Duodenal mucosa (tissue), 2 donors: ENCODE measurements around the gene MMP14.
"Not testable (repeated sequence)": the region's sequence is repeated elsewhere in the genome, so short reads cannot be mapped to it uniquely, and the experiment has no call there.

ENCODE experiments used
- H3K27ac ChIP-seq: one replicate; pipeline ENCODE4 v1.7.0; 2013; ENCODE audit warnings: low read depth, low read length
- H3K27me3 ChIP-seq, 2 donors: one replicate each; pipeline ENCODE4 v1.7.0; 2013; ENCODE audit warnings: low read length in 2 of 2, control low read depth in 1 of 2; ENCODE audit not compliant: insufficient read depth in 2 of 2, control insufficient read depth in 1 of 2
- H3K36me3 ChIP-seq, 2 donors: one replicate each; pipeline ENCODE4 v1.7.0; 2013; ENCODE audit warnings: low read length in 2 of 2, control low read depth in 1 of 2; ENCODE audit not compliant: insufficient read depth in 2 of 2, control insufficient read depth in 1 of 2
- H3K4me1 ChIP-seq, 2 donors: one replicate each; pipeline ENCODE4 v1.7.0; 2013; ENCODE audit warnings: low read length in 2 of 2, control low read depth in 1 of 2; ENCODE audit not compliant: insufficient read depth in 2 of 2, control insufficient read depth in 1 of 2
- H3K4me3 ChIP-seq, 2 donors: one replicate each; pipeline ENCODE4 v1.7.0; 2013; ENCODE audit warnings: low read length in 2 of 2, low read depth in 1 of 2
- H3K9ac ChIP-seq, 2 donors: one replicate each; pipeline ENCODE4 v1.7.0; 2013; ENCODE audit warnings: low read length in 2 of 2, low read depth in 1 of 2
- H3K9me3 ChIP-seq, 2 donors: one replicate each; pipeline ENCODE4 v1.7.0; 2013; ENCODE audit warnings: low read length in 2 of 2, control low read depth in 1 of 2; ENCODE audit not compliant: control insufficient read depth in 1 of 2

Gene MMP14

DNA sequence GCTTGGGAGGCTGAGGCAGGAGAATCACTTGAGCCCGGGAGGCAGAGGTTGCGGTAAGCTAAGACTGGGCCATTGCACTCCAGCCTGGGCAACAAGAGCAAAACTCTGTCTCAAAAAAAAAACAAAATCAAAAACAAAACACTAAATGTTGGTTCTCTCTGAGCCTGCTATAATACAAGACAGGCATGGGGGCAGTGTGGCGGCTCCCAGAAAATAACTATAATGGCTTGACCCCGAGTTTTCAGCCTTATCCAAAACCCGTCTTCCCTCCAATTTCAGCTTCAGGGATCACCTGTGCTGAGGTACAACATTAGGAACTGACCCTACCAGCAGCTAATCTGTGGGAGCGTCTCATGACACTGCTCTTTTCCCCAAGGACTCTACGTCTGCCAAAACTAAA is 22.0 kb upstream of the MMP14 start:
- no peak overlapping the region for H3K27ac ChIP-seq
- no peaks in the 10 kb centered on the region for H3K27me3 ChIP-seq
- peak overlapping the region; percentile 63 for H3K4me3 ChIP-seq
- no peaks in the 10 kb centered on the region for H3K9me3 ChIP-seq
- peak overlapping the region in 1 of 2 donors; percentile 68 for H3K9ac ChIP-seq
- no peaks in the 10 kb centered on the region for H3K36me3 ChIP-seq
- peaks cover 37 to 42% of the 10 kb centered on the region in 2 donors for H3K4me1 ChIP-seq

DNA sequence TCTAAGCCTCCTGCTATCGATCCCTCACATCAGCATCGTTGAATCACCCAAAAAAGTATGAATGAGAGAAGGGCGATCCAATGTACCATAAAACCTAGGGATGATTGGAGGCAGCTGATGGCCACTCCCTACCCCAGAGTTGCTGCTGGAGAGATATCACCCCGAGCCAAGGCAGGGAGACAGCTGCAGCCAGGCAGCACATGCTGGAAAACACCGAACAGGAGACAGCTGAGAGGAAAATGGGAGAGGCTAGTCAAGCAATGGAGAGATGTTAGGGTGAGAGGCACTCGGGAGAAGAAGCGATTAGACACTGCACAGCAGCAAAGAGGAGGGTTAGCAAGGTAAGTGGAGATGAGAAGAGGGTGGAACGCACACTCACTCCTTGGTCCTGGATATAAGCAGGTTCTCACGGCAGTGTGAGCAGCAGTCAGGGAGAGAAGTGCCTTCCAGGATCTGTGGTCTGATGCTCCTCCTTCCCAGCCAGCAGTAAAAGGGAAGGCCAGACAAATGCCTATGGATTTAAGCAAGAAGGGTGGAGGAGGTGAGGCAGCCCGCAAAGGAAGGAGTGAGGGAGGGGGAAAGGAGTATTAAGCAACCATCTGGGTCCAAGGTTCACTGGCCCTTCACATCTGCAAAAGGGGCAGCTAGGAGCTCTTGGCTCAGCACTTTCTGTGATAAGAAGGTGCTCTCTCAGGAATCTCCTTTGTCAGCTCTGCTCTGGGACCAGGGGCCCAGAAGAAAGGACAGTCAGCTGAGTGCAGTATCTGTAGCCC is 21.3 kb upstream of the MMP14 start, which contains the start of gene SLC7A7:
SLC7A7 (minus strand) TSS at position 495 of the 773 bp plus-strand sequence. CDS start 2,037 bp downstream, outside the sequence.
- H3K27me3 ChIP-seq, result no peaks in the 10 kb centered on the region
- peak within 1 kb of the TSS; percentile 63 for H3K4me3 ChIP-seq
- no peaks in the 10 kb centered on the region for H3K9me3 ChIP-seq
- no peaks in the 10 kb centered on the region for H3K36me3 ChIP-seq
- H3K27ac ChIP-seq, result peak within 1 kb of the TSS; percentile 65
- H3K9ac ChIP-seq, result peak within 1 kb of the TSS; percentile 42 to 68
- H3K4me1 ChIP-seq, result peaks cover 45 to 49% of the 10 kb centered on the region in 2 donors

DNA sequence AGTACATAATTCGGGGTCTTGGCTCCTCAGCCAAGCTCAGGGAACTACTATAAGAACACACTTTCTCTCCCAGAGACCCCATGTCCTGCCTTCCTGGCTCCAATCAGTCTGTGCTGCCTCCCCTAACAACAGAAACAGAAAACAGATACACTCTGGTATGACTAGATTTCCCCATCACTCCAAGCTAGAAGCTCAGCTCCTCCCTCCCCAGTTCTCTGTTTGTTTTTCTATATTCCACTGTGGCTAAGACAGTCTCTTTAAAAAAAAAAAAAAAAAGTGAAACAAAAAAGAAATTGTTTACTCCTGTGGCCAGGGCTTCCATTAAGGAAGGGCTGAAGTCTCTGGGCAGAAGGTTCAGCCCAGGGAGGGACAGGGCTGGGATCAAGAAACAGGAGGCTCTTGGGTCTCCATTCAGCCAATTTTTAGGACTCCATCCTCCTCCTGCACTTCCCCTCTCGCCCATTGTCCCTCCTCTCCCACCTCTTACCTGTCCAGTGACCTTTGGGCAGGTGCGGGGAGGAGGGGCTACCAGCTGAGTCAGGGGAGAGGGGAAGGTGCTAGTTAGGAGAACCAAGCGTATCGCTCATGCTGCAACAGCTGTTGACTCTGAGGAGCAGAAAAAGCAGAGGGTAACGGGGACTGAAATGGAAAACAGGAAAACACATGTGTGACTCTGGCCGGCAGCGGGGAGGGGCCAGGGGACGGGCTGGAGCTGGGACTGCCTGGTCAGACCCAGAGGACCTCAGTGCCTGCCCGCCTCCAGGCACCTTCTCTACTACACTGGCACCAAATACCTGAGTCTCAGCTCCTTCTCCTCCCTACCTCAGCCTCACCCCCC is 17.0 kb upstream of the MMP14 start:
- H3K36me3 ChIP-seq, result no peaks in the 10 kb centered on the region
- no peaks in the 10 kb centered on the region for H3K9me3 ChIP-seq
- peak overlapping the region; percentile 72 for H3K27ac ChIP-seq
- no peaks in the 10 kb centered on the region for H3K27me3 ChIP-seq
- peak overlapping the region; percentile 63 to 67 for H3K9ac ChIP-seq
- H3K4me1 ChIP-seq, result peaks cover 60 to 64% of the 10 kb centered on the region in 2 donors
- H3K4me3 ChIP-seq, result peak overlapping the region; percentile 64 to 66

DNA sequence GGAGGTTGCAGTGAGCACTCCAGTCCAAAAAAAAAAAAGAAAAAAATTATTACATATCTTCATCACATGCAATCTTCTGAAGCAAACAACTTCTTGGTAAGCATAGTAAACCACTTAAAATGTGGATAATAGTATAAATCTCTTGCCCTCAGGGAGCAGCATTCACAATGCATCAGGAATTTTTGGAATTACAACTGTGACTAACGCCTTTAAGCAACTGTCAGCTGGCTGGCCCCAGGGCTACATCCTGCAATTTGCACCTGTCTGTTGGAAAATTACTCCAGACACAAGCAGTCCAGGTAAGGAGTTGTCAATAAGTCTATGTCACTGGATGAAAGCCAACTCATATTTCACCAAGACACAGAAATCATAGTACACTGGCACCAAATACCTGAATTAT is 15.7 kb upstream of the MMP14 start:
- H3K27me3 ChIP-seq, result no peaks in the 10 kb centered on the region
- H3K4me1 ChIP-seq, result peaks cover 52 to 53% of the 10 kb centered on the region in 2 donors
- H3K9ac ChIP-seq, result peak overlapping the region; percentile 20 to 74
- peak overlapping the region; percentile 24 to 58 for H3K4me3 ChIP-seq
- no peaks in the 10 kb centered on the region for H3K9me3 ChIP-seq
- peak overlapping the region; percentile 79 for H3K27ac ChIP-seq
- no peaks in the 10 kb centered on the region for H3K36me3 ChIP-seq

DNA sequence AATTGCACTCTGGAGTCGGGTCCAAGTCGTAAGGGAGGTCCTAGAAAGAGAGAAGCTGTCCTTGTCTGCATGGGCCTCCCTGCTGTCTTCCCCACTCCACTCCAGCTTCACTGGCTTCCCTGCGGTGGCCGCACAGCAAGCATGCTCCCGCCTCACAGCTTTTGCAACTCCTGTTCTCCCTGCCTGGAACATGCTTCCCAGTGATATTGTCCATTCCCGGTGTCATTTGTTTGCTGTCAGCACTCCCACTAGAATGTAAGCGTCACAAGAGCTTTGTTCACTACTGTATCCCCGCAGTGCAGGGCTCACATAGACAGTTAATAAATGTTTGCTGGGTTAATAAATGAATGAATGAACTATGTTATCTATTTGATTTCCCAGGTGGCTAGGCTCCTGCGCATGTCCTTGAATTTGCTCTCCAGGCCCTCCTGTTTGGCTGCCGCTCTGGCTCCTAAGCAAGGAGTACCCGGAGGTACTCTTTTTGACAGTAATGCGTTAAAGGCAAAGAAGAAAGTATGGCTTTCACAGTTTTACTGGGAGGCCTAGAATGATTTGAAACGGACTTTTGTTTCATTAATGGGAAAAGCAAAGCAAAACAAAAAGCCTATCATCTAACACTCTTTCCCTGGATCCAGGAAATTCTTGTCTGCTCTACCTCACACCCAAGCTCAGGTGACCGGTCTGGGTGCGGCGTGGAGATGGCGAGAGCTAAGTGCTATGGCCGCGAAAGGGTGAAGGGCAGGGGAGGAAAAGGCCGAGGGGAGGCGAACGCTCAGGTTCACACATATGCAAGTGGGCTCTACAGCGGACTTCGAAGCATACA is 15.0 kb upstream of the MMP14 start:
- H3K9me3 ChIP-seq, result no peaks in the 10 kb centered on the region
- H3K9ac ChIP-seq, result peak overlapping the region; percentile 25 to 74
- H3K36me3 ChIP-seq, result no peaks in the 10 kb centered on the region
- H3K4me1 ChIP-seq, result peaks cover 48 to 50% of the 10 kb centered on the region in 2 donors
- H3K27me3 ChIP-seq, result no peaks in the 10 kb centered on the region
- H3K4me3 ChIP-seq, result peak overlapping the region; percentile 50 to 58
- H3K27ac ChIP-seq, result peak overlapping the region; percentile 97

DNA sequence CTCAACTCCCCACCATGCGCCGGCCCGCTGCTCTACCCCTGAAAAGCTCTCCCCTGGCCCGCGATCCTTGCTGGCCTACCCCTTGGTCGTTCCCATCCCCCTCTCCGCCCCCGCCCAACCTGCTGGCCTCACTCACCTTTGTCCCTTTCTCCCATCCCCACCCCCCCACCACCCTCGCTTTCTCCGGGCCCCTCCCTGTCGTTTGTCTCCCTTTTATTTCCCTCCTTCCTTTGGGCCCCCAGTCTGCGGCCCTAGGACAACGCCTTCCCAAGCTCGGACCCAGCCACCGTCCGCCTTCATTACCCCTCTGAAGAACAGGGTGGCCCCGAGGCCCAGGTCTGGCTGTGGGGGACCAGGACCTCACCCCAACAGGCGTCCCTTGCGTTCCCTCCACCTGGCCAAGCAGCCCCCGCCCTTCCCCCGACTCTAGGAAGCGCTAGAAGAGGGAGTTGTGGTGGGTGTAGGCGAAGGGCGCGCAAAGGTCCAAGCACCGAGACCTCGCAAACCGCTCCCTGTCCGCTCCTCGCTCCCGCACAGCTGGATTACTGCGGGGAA is 14.3 kb upstream of the MMP14 start:
- Histone ChIP-seq H3K27ac (peak overlapping the region; percentile 97), H3K27me3 (no peaks in the 10 kb centered on the region), H3K36me3 (no peaks in the 10 kb centered on the region), H3K9me3 (no peaks in the 10 kb centered on the region), H3K4me1 (peaks cover 48 to 50% of the 10 kb centered on the region in 2 donors), H3K4me3 (peak overlapping the region; percentile 66 to 72), H3K9ac (peak overlapping the region; percentile 74 to 77)

DNA sequence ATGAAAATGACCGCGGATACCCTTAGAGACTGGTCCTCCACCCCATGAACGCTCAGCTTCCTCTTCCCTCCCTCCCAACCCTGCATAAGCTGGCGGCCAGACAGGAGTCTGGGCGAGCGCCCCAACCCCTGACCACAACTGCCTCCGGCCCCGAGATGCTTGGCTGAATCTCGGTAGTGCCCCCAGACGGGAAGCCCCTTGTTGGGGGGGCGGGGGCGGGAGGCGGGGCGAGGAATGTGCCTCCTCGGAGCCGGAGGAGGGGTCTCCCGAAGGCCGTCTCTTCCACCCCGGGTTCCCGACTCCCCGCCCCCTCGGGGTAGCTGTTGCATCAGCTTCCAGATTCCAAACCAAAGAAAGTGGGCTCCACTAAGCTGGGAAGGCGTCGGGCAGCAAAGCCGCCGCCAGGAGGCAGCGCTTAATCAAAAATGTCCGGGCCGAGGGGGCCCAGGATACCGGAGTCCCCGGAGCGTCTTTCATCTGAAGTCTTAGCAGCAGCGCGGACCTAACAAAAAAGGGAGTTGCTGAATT is 13.8 kb upstream of the MMP14 start:
- Histone ChIP-seq H3K36me3 (no peaks in the 10 kb centered on the region), H3K4me3 (peak overlapping the region; percentile 66 to 72), H3K27ac (peak overlapping the region; percentile 97), H3K9ac (peak overlapping the region; percentile 74 to 77), H3K4me1 (peaks cover 45 to 48% of the 10 kb centered on the region in 2 donors), H3K27me3 (no peaks in the 10 kb centered on the region), H3K9me3 (no peaks in the 10 kb centered on the region)

DNA sequence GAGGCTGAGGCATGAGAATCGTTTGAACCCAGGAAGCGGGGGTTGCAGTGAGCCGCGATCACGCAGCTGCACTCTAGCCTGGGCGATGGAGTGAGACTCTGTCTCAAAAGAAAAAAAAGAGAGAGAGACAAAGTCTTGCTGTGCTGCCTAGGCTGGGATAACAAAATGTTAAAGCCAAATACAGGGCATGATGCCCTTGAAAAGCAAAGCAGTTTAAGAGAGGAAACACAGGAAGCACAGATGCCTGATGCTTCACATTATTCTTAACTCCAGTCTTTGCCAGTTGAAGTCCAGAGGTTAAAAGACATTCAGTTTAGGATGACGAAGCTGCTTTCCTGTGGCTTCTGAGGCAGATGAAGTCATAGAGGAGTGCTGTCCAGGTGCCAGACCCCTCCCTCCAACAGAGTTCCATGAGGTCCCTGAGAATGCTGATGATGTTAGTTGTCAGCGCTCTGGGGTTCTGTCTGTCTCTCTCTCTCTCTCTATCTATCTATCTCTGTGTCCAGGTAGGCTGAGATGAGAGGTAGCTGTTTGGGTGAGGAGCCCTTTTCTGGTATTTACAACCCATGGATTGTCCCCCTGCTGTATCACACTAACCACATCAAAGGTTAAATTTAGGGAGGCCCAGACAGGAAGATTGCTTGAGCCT is 11.6 kb upstream of the MMP14 start:
- Histone ChIP-seq H3K9me3 (no peaks in the 10 kb centered on the region), H3K9ac (peak overlapping the region; percentile 33 to 37), H3K27ac (no peak overlapping the region), H3K4me3 (peak overlapping the region; percentile 33 to 44), H3K27me3 (no peaks in the 10 kb centered on the region), H3K36me3 (no peaks in the 10 kb centered on the region), H3K4me1 (peaks cover 25 to 31% of the 10 kb centered on the region in 2 donors)

DNA sequence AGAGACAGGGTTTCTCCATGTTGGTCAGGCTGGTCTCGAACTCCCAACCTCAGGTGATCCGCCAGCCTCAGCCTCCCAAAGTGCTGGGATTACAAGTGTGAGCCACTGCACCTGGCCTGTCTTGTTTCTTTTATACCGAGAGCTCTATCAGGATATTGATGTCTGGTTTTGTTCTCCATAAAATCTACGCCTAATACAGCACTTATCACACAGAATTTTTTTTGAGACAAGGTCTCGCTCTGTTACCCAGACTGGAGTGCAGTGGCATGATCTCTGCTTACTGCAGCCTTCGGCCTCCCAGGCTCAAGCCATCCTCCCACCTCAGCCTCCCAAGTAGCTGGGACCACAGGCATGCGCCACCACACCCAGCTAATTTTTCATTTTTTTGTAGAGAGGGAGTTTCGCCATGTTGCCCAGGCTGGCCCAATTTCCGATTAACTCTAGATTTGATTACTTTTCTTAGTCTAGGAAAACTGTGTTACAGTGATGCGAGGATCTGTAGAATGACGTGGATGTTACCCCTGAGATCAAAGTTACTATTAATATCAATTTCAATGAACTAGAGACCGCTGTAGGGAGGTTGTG is 7.2 kb upstream of the MMP14 start:
- H3K9me3 ChIP-seq, H3K27me3 ChIP-seq, H3K27ac ChIP-seq: not testable (repeated sequence)
- Histone ChIP-seq H3K9ac (peak overlapping the region; percentile 27 to 94), H3K4me1 (peaks cover 11 to 16% of the 10 kb centered on the region in 2 donors), H3K36me3 (peaks cover 2 to 11% of the 10 kb centered on the region in 2 donors), H3K4me3 (peak overlapping the region; percentile 89 to 99)
